Nephron (organoid): Measurements from ENCODE around the gene WNT5B.

ENCODE experiments used
- H3K27ac Mint-ChIP-seq, 3 experiments: 2 replicates each; pipeline ENCODE4 v1.8.0; 2020; ENCODE audit warnings: mixed read lengths in 3 of 3, mild to moderate bottlenecking in 2 of 3, moderate library complexity in 1 of 3
- H3K27me3 Mint-ChIP-seq: 2 replicates; pipeline ENCODE4 v1.8.0; 2021; ENCODE audit warnings: low read depth, mild to moderate bottlenecking, moderate library complexity, mixed read lengths
- H3K36me3 Mint-ChIP-seq: 2 replicates; pipeline ENCODE4 v1.8.0; 2020; ENCODE audit warnings: low read depth, mixed read lengths
- H3K4me1 Mint-ChIP-seq: 2 replicates; pipeline ENCODE4 v1.8.0; 2020; ENCODE audit warnings: mixed read lengths
- H3K4me3 Mint-ChIP-seq, 3 experiments: 2 replicates each; pipeline ENCODE4 v1.8.0; 2020; ENCODE audit warnings: mild to moderate bottlenecking in 3 of 3, mixed read lengths in 3 of 3, moderate library complexity in 2 of 3
- H3K9me3 Mint-ChIP-seq: 2 replicates; pipeline ENCODE4 v1.8.0; 2020; ENCODE audit warnings: mixed read lengths
- CTCF ChIP-seq, 3 experiments: fragments of 200-600 bp; sonication (generic); IDR thresholded peaks; one replicate each; pipeline ENCODE4 v1.5.0; 2021; ENCODE audit warnings: antibody characterized with exemption in 3 of 3; ENCODE audit not compliant: unreplicated experiment in 3 of 3

WNT5B gene

GRCh38 chr12:1646569-1647284, 17.7 kb downstream of the WNT5B start:
- Mint-ChIP-seq H3K9me3 (no peaks in the 10 kb centered on the region), H3K27ac (no peak overlapping the region), H3K36me3 (peaks cover 14% of the 10 kb centered on the region), H3K4me3 (no peak overlapping the region), H3K4me1 (peaks cover 42% of the 10 kb centered on the region), H3K27me3 (peaks cover 11% of the 10 kb centered on the region)
- TF ChIP-seq CTCF (IDR thresholded peaks at IDR 0.05; ENCODE audit: unreplicated experiment in 3 of 3): no peak

GRCh38 chr12:1647285-1647669, 18.2 kb downstream of the WNT5B start:
- no peak overlapping the region for H3K27ac Mint-ChIP-seq
- peaks cover 12% of the 10 kb centered on the region for H3K36me3 Mint-ChIP-seq
- no peak for TF ChIP-seq CTCF (IDR thresholded peaks at IDR 0.05; ENCODE audit: unreplicated experiment in 3 of 3)
- H3K4me3 Mint-ChIP-seq: no peak overlapping the region
- peaks cover 8% of the 10 kb centered on the region for H3K27me3 Mint-ChIP-seq
- H3K9me3 Mint-ChIP-seq: no peaks in the 10 kb centered on the region
- H3K4me1 Mint-ChIP-seq: peaks cover 42% of the 10 kb centered on the region

- Mint-ChIP-seq H3K4me1 (peaks cover 21% of the 10 kb centered on the region), H3K27me3 (peaks cover 18% of the 10 kb centered on the region), H3K36me3 (peaks cover 4% of the 10 kb centered on the region), H3K4me3 (peak overlapping the region in 1 of 3 experiments; percentile 2), H3K9me3 (no peaks in the 10 kb centered on the region), H3K27ac (peak overlapping the region in 2 of 3 experiments; percentile 33 to 61)
- TF ChIP-seq CTCF (IDR thresholded peaks at IDR 0.05; ENCODE audit: unreplicated experiment in 3 of 3): no peak
These were observed 21.4 kb downstream of the WNT5B start for GRCh38 chr12:1650260-1650977.

- Mint-ChIP-seq H3K27me3 (peaks cover 17% of the 10 kb centered on the region), H3K4me1 (peaks cover 21% of the 10 kb centered on the region), H3K4me3 (peak overlapping the region in 1 of 3 experiments; percentile 2), H3K36me3 (peaks cover 4% of the 10 kb centered on the region), H3K27ac (peak overlapping the region in 2 of 3 experiments; percentile 5 to 61), H3K9me3 (no peaks in the 10 kb centered on the region)
- no peak for TF ChIP-seq CTCF (IDR thresholded peaks at IDR 0.05; ENCODE audit: unreplicated experiment in 3 of 3)
These were observed 21.9 kb downstream of the WNT5B start for GRCh38 chr12:1650978-1651361.

- H3K4me3 Mint-ChIP-seq: no peak overlapping the region
- H3K36me3 Mint-ChIP-seq: no peaks in the 10 kb centered on the region
- H3K4me1 Mint-ChIP-seq: peaks cover 21% of the 10 kb centered on the region
- peaks cover 17% of the 10 kb centered on the region for H3K27me3 Mint-ChIP-seq
- TF ChIP-seq CTCF (IDR thresholded peaks at IDR 0.05; ENCODE audit: unreplicated experiment in 3 of 3): no peak
- no peak overlapping the region for H3K27ac Mint-ChIP-seq
- H3K9me3 Mint-ChIP-seq: no peaks in the 10 kb centered on the region
These were observed 22.9 kb downstream of the WNT5B start for GRCh38 chr12:1651946-1652345.
